Measurements from ENCODE around the gene SLC4A9.

SLC4A9 gene

GRCh38 chr5:140403613-140404012 lies 43.6 kb downstream of the SLC4A9 start:
- TF ChIP-seq CTCF (IDR thresholded peaks at IDR 0.05; ENCODE audit: low read depth, low read length, missing control alignments): no peak
- Histone ChIP-seq H3K27me3 (replicated peaks) (no peaks in the 10 kb centered on the region), H3K36me3 (replicated peaks) (no peaks in the 10 kb centered on the region), H3K4me3 (ENCODE audit: low read depth, low read length) (no peak overlapping the region), H3K27ac (no peak overlapping the region)
- DNase-seq: no peak
- in situ Hi-C loops (cut with HindIII; ENCODE audit: low pct_ligation_motif_present, low sequenced_read_pairs): no loop called here

- DNase-seq: no peak
- in situ Hi-C loops (cut with HindIII; ENCODE audit: low pct_ligation_motif_present, low sequenced_read_pairs): no loop called here
- Histone ChIP-seq H3K4me3 (ENCODE audit: low read depth, low read length) (no peak overlapping the region), H3K27me3 (replicated peaks) (no peaks in the 10 kb centered on the region), H3K27ac (no peak overlapping the region), H3K36me3 (replicated peaks) (no peaks in the 10 kb centered on the region)
- no peak for TF ChIP-seq CTCF (IDR thresholded peaks at IDR 0.05; ENCODE audit: low read depth, low read length, missing control alignments)
These were observed 48.8 kb downstream of the SLC4A9 start for GRCh38 chr5:140408750-140409241.

GRCh38 chr5:140413230-140413629 lies 53.2 kb downstream of the SLC4A9 start:
- no peak overlapping the region for H3K27ac ChIP-seq
- H3K4me3 ChIP-seq (ENCODE audit: low read depth, low read length): no peak overlapping the region
- TF ChIP-seq CTCF (IDR thresholded peaks at IDR 0.05; ENCODE audit: low read depth, low read length, missing control alignments): no peak
- no peaks in the 10 kb centered on the region for H3K27me3 ChIP-seq (replicated peaks)
- in situ Hi-C loops (cut with HindIII; ENCODE audit: low pct_ligation_motif_present, low sequenced_read_pairs): no loop called here
- no peak for DNase-seq
- H3K36me3 ChIP-seq (replicated peaks): no peaks in the 10 kb centered on the region

- in situ Hi-C loops (cut with HindIII; ENCODE audit: low pct_ligation_motif_present, low sequenced_read_pairs): no loop called here
- Histone ChIP-seq H3K4me3 (ENCODE audit: low read depth, low read length) (no peak overlapping the region), H3K36me3 (replicated peaks) (no peaks in the 10 kb centered on the region), H3K27ac (no peak overlapping the region), H3K27me3 (replicated peaks) (no peaks in the 10 kb centered on the region)
- TF ChIP-seq CTCF (IDR thresholded peaks at IDR 0.05; ENCODE audit: low read depth, low read length, missing control alignments): no peak
- DNase-seq: no peak
These were observed 57.2 kb downstream of the SLC4A9 start for GRCh38 chr5:140417235-140417634.

GRCh38 chr5:140418862-140419520 lies 59.0 kb downstream of the SLC4A9 start:
- in situ Hi-C loops (cut with HindIII; ENCODE audit: low pct_ligation_motif_present, low sequenced_read_pairs): no loop called here
- H3K27ac ChIP-seq: no peak overlapping the region
- no peaks in the 10 kb centered on the region for H3K27me3 ChIP-seq (replicated peaks)
- no peaks in the 10 kb centered on the region for H3K36me3 ChIP-seq (replicated peaks)
- H3K4me3 ChIP-seq (ENCODE audit: low read depth, low read length): no peak overlapping the region
- DNase-seq: no peak
- TF ChIP-seq CTCF (IDR thresholded peaks at IDR 0.05; ENCODE audit: low read depth, low read length, missing control alignments): no peak

GRCh38 chr5:140420226-140420570 lies 60.2 kb downstream of the SLC4A9 start:
- H3K27ac ChIP-seq: no peak overlapping the region
- H3K27me3 ChIP-seq (replicated peaks): no peaks in the 10 kb centered on the region
- in situ Hi-C loops (cut with HindIII; ENCODE audit: low pct_ligation_motif_present, low sequenced_read_pairs): no loop called here
- no peaks in the 10 kb centered on the region for H3K36me3 ChIP-seq (replicated peaks)
- DNase-seq: no peak
- no peak for TF ChIP-seq CTCF (IDR thresholded peaks at IDR 0.05; ENCODE audit: low read depth, low read length, missing control alignments)
- H3K4me3 ChIP-seq (ENCODE audit: low read depth, low read length): no peak overlapping the region
